Measurements from ENCODE around the gene P2RY14.

DNA sequence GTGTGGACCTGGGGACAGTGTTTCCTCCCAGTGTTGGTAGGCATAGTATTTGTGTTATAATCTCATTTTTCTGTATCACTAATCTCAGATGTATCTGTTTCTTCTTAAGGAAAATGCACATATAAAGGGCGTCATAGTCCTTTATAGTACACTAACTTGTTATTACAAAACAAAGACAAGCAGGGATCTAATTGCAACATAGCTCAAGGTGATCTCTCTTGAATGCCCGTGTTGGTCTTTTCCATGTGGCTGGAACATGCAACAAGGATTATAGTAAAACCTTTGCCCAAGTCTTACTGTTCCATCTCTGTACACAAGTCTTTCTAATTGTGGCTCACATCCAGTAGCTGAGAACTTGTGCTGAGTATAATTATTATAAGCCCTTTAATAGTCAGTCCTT is 41.8 kb upstream of the P2RY14 start:
- TF ChIP-seq POLR2A (IDR thresholded peaks at IDR 0.05; ENCODE audit: low read depth, low read length) (no peak), EZH2 (IDR thresholded peaks at IDR 0.05; ENCODE audit: borderline replicate concordance, low read depth, low read length, severe bottlenecking) (no peak), MYC (IDR thresholded peaks at IDR 0.05; ENCODE audit: low read depth, low read length) (no peak), POLR2AphosphoS5 (IDR thresholded peaks at IDR 0.05; ENCODE audit: insufficient read depth, low read depth, low read length) (no peak), GATA2 (IDR thresholded peaks at IDR 0.05; ENCODE audit: insufficient read depth, insufficient read length, low read depth, low read length) (no peak), FOS (IDR thresholded peaks at IDR 0.05; ENCODE audit: borderline replicate concordance, insufficient read depth, low read length) (no peak)
- TF ChIP-seq, protein P1, sequence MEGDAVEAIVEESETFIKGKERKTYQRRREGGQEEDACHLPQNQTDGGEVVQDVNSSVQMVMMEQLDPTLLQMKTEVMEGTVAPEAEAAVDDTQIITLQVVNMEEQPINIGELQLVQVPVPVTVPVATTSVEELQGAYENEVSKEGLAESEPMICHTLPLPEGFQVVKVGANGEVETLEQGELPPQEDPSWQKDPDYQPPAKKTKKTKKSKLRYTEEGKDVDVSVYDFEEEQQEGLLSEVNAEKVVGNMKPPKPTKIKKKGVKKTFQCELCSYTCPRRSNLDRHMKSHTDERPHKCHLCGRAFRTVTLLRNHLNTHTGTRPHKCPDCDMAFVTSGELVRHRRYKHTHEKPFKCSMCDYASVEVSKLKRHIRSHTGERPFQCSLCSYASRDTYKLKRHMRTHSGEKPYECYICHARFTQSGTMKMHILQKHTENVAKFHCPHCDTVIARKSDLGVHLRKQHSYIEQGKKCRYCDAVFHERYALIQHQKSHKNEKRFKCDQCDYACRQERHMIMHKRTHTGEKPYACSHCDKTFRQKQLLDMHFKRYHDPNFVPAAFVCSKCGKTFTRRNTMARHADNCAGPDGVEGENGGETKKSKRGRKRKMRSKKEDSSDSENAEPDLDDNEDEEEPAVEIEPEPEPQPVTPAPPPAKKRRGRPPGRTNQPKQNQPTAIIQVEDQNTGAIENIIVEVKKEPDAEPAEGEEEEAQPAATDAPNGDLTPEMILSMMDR (IDR thresholded peaks at IDR 0.05; ENCODE audit: extremely low read depth in 1 of 2, insufficient read depth in 1 of 2, low read depth in 1 of 2, low read length in 2 of 2) = no peak
- TF ChIP-seq, protein P2, sequence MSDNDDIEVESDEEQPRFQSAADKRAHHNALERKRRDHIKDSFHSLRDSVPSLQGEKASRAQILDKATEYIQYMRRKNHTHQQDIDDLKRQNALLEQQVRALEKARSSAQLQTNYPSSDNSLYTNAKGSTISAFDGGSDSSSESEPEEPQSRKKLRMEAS (IDR thresholded peaks at IDR 0.05; ENCODE audit: insufficient read depth, insufficient read length) = no peak

Data from endothelial cell of umbilical vein (primary cell).